Heart right ventricle (tissue), 16 donors: ENCODE results near the gene ARID5B. TPM values are rescaled to one million over a fixed set of nuclear protein-coding genes. Genes with fewer than 3 reads are reported as not detected.

Experiments used
- ATAC-seq, 8 donors: fragments of 200-7000 bp; cut with Tn5 transposase; one replicate each; pipeline ENCODE4 v1.9.1; 2020; ENCODE audit warnings: mild to moderate bottlenecking in 8 of 8, moderate library complexity in 8 of 8, moderate number of reproducible peaks in 1 of 8
- DNase-seq, 2 donors: peaks; one replicate each; pipeline ENCODE4 v3.0.0-alpha.2; 2020
- H3K27ac ChIP-seq, 10 donors: fragments of 200-600 bp; sonication (generic) in 2 of 10; one replicate each; pipeline versions ENCODE4 v1.5.0 to v1.8.0; 2020 to 2022; ENCODE audit warnings: mild to moderate bottlenecking in 3 of 10
- H3K27me3 ChIP-seq, 7 donors: fragments of 200-600 bp; one replicate each; pipeline ENCODE4 v1.8.0; 2021 to 2022; ENCODE audit warnings: mild to moderate bottlenecking in 2 of 7
- H3K36me3 ChIP-seq, 9 donors: fragments of 200-600 bp; sonication (generic) in 1 of 9; one replicate each; pipeline versions ENCODE4 v1.5.0 to v1.8.0; 2020 to 2022; ENCODE audit warnings: mild to moderate bottlenecking in 2 of 9
- H3K4me1 ChIP-seq, 9 donors: fragments of 200-600 bp; sonication (generic) in 1 of 9; one replicate each; pipeline versions ENCODE4 v1.5.0 to v1.8.0; 2020 to 2022; ENCODE audit warnings: mild to moderate bottlenecking in 4 of 9
- H3K4me3 ChIP-seq, 10 donors: fragments of 200-600 bp; sonication (generic) in 2 of 10; one replicate each; pipeline versions ENCODE4 v1.5.0 to v1.8.0; 2020 to 2022; ENCODE audit warnings: mild to moderate bottlenecking in 7 of 10, moderate library complexity in 2 of 10
- H3K9me3 ChIP-seq, 11 donors: fragments of 200-600 bp in 10 of 11; sonication (generic) in 2 of 11; one replicate each; pipeline versions ENCODE4 v1.5.0 to v1.8.0; 2013 to 2022; ENCODE audit warnings: mild to moderate bottlenecking in 2 of 11, control low read depth in 1 of 11, moderate library complexity in 1 of 11
- CTCF ChIP-seq, 9 donors: fragments of 200-600 bp; sonication (generic) in 2 of 9; IDR thresholded peaks; one replicate each; pipeline versions ENCODE4 v1.5.0 to v1.8.0; 2021 to 2022; ENCODE audit warnings: antibody characterized with exemption in 9 of 9, mild to moderate bottlenecking in 5 of 9, moderate library complexity in 1 of 9
- WGBS, 2 donors: extraction: QIAGEN DNeasy Blood & Tissue Kit; methylation state at CpG; one replicate each; pipeline ENCODE4 v1.1.7; 2013; ENCODE audit warnings: inconsistent platforms in 1 of 2; 5-methylcytosine and 5-hydroxymethylcytosine counted together
- intact Hi-C, 10 donors: fragments of 100-400 bp; cut with DNase I; formaldehyde crosslinking; loops; one replicate each; pipeline versions ENCODE4 v1.11.1 to v1.14.2; 2022
- polyA plus RNA-seq, 2 donors: library from polyadenylated mRNA; stranded (reverse); fragments of 200-250 nt; gene quantifications; one replicate each; pipeline ENCODE4 v1.2.3, GENCODE V29; 2013
- total RNA-seq, 10 donors: library from RNA; stranded (reverse); fragmentation: NEBNext Ultra II Directional in 3 of 10; extraction: Animal tissue kit (Norgen Biotek cat#: 25700) in 3 of 10; gene quantifications; one replicate each; pipeline versions ENCODE4 v1.2.1 to v1.2.4, GENCODE V29; 2021 to 2023
- donor health status: Arrhythmogenic right ventricular cardiomyopathy.
- donor health status: ischemic (EF 13 %, LVEDD 7.1; RV severe dilation, severe dysfunction).
- donor health status: healthy with polysubstance abuse.
- donor health status: DM: no; HTN: yes; CAD: no.
- donor health status: DM: no; HTN: no; CAD: no.
- donor health status: ischemic (EF 25% LVEDD 6.9; RV normal size, moderate dysfunction).
- donor health status: ischemic (EF 25% LVEDD 5.7; RV mildly dilated, moderate dysfunction).
- donor health status: healthy.
- donor health status: DM: yes; HTN: yes; CAD: no.
- donor health status: Ischemic cardiomyopathy.
- donor health status: ischemic (EF 35%, LVEDD 5.7; RV mildly dilated, moderate dysfunction).
- donor health status: nonischemic (EF 11% LVEDD 7.7; RV severe dilation, severe dysfunction).
- donor health status: DM: yes; HTN: yes; CAD: no.
- donor health status: PGD.
- donor health status: ischemic (EF 29% LVEDD 5.4; RV normal size, mild dysfunction).
- donor health status: nonischemic (EF 23%, LVEDD 6.1; RV moderate dilation, normal function).

ARID5B gene
- total and polyA plus RNA-seq, 12 donors = 5.3 to 108 (median 25.5) TPM

DNA sequence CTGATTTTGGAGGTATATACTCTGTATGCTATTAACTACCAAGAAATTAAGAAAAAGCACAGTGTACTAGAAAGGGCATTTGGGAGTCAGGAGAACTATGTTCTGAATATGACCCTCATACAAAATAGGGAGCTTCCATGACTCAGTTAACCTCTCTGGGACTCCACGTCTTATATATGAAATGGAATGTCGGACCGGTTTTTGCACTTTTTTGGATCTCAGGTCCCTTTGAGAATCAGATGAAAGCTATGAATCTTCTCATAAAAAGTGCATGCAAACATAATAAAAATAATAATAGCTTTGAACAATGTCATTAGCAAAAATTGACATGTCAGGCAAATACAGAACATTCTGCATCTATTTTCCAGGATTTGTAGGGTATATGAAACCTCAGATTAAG lies 113.0 kb downstream of the ARID5B start:
- 96 to 98% methylated on average over 3 of the region's 3 CpGs for WGBS, 2 donors
- Histone ChIP-seq H3K9me3 (no peaks in the 10 kb centered on the region), H3K27ac (no peak overlapping the region), H3K36me3 (peaks cover 0 to 21% (median 0%) of the 10 kb centered on the region in 9 donors), H3K4me3 (no peak overlapping the region), H3K4me1 (peaks cover 1 to 52% (median 31%) of the 10 kb centered on the region in 9 donors), H3K27me3 (no peaks in the 10 kb centered on the region)
- TF ChIP-seq CTCF (IDR thresholded peaks at IDR 0.05) = no peak
- ATAC-seq (no peak), DNase-seq (no peak)
- intact Hi-C loops = no loop called here

- intact Hi-C loops = no loop called here
- WGBS, 2 donors = 46 to 61% methylated on average over 6 of the region's 6 CpGs
- Histone ChIP-seq H3K4me1 (peaks cover 4 to 54% (median 45%) of the 10 kb centered on the region in 9 donors), H3K27ac (peak overlapping the region in 5 of 10 donors; percentile 50 to 67 (median 62)), H3K4me3 (no peak overlapping the region), H3K27me3 (no peaks in the 10 kb centered on the region), H3K36me3 (peaks cover 0 to 21% (median 0%) of the 10 kb centered on the region in 9 donors), H3K9me3 (no peaks in the 10 kb centered on the region)
- DNase-seq = peak in 1 of 2 donors; percentile 57
- no peak for TF ChIP-seq CTCF (IDR thresholded peaks at IDR 0.05)
- peak in 7 of 8 donors; percentile 46 to 86 (median 60) for ATAC-seq
These were observed 114.5 kb downstream of the ARID5B start for GRCh38 chr10:62015994-62016393.

DNA sequence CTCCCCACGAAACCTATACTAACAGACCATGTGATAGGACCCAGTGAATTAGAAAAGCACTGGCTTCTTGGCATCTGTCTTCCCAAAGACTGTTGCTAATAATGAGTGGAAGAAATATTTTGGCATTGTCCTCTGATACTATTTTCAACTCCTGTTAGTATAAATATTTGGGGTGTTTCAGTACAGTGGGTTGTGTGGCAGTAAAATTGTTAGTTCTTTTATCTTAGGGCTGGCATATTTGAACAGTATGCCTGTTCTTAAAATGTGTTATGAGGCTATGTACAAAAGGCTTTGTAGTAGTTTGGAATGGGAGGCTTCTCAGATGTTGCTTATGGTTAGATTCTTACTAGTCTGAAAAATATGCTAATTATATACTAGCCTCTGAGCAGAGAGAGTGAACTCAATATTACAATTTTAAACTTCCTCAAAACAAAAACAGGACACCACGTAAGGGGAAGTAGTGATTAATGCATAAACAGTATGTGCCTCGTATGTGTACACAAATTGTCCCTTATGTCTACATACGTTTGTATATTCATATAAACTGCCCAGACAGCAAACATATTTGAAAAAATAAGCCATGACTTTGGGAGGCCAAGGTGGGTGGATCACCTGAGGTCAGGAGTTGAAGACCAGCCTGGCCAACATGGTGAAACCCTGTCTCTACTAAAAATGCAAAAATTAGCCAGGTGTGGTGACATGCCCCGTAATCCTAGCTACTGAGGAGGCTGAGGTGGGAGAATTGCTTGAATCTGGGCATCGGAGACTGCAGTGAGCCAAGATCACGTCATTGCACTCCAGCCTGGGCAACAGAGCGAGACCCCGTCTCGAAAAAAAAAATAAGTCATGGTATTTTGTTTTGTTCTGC lies 115.4 kb downstream of the ARID5B start:
- WGBS, 2 donors = 68 to 76% methylated on average over 10 of the region's 10 CpGs
- Histone ChIP-seq H3K4me1 (peaks cover 4 to 58% (median 50%) of the 10 kb centered on the region in 9 donors), H3K4me3 (peak overlapping the region in 1 of 10 donors; percentile 8), H3K36me3 (peaks cover 0 to 15% (median 0%) of the 10 kb centered on the region in 9 donors), H3K9me3 (no peaks in the 10 kb centered on the region), H3K27ac (peak overlapping the region in 7 of 10 donors; percentile 25 to 82 (median 62)), H3K27me3 (no peaks in the 10 kb centered on the region)
- intact Hi-C loops = no loop called here
- ATAC-seq (peak in 6 of 8 donors; percentile 13 to 57 (median 39)), DNase-seq (no peak)
- no peak for TF ChIP-seq CTCF (IDR thresholded peaks at IDR 0.05)

DNA sequence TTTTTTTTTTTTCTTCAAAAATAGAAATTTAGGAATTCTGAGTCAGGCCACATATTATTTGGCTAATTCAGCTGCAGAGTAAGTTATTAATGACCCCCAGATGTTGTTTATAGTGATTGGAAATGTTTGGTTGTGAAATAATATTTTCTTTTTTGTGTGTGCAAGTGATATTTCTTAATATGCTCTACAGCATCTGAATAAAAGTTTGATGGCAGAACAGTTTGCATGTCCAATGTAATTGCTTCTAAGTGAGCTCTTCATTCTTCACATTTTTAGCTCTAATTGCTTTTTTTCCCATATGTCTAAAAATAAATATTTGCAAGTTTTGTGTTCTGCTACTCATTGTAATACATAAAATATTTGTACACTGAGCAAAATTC lies 116.0 kb downstream of the ARID5B start:
- peaks cover 0 to 9% (median 0%) of the 10 kb centered on the region in 9 donors for H3K36me3 ChIP-seq
- H3K27me3 ChIP-seq = no peaks in the 10 kb centered on the region
- no peak for TF ChIP-seq CTCF (IDR thresholded peaks at IDR 0.05)
- no peaks in the 10 kb centered on the region for H3K9me3 ChIP-seq
- H3K4me1 ChIP-seq = peaks cover 4 to 63% (median 50%) of the 10 kb centered on the region in 9 donors
- no peak for DNase-seq
- ATAC-seq = no peak
- peak overlapping the region in 5 of 10 donors; percentile 50 to 82 (median 65) for H3K27ac ChIP-seq
- H3K4me3 ChIP-seq = no peak overlapping the region
- intact Hi-C loops = no loop called here
